ENCODE measurements around the gene PPP1R13B.
"Not testable (repeated sequence)": the region's sequence is repeated elsewhere in the genome, so short reads cannot be mapped to it uniquely, and the experiment has no call there.

The PPP1R13B gene

GRCh38 chr14:103845327-103845726, 2.0 kb downstream of the PPP1R13B start:
- no peak overlapping the region for H3K4me3 ChIP-seq (ENCODE audit: low read depth, low read length)
- no peak for DNase-seq (ENCODE audit: low read depth)
- in situ Hi-C loops (cut with HindIII; ENCODE audit: low sequenced_read_pairs), result no loop called here
- no peak for TF ChIP-seq CTCF (IDR thresholded peaks at IDR 0.05; ENCODE audit: low read depth, low read length, missing control alignments)

GRCh38 chr14:103841265-103841664, 6.1 kb downstream of the PPP1R13B start:
- in situ Hi-C loops (cut with HindIII; ENCODE audit: low sequenced_read_pairs); H3K4me3 ChIP-seq (ENCODE audit: low read depth, low read length); DNase-seq (ENCODE audit: low read depth): not testable (repeated sequence)

- no peak for TF ChIP-seq CTCF (IDR thresholded peaks at IDR 0.05; ENCODE audit: low read depth, low read length, missing control alignments)
- DNase-seq (ENCODE audit: low read depth), result no peak
- in situ Hi-C loops (cut with HindIII; ENCODE audit: low sequenced_read_pairs), result no loop called here
- H3K4me3 ChIP-seq (ENCODE audit: low read depth, low read length), result no peak overlapping the region
Measured at GRCh38 chr14:103840014-103840413, 7.4 kb downstream of the PPP1R13B start.

GRCh38 chr14:103839579-103839978, 7.8 kb downstream of the PPP1R13B start:
- no peak for TF ChIP-seq CTCF (IDR thresholded peaks at IDR 0.05; ENCODE audit: low read depth, low read length, missing control alignments)
- in situ Hi-C loops (cut with HindIII; ENCODE audit: low sequenced_read_pairs), result no loop called here

GRCh38 chr14:103838117-103838516, 9.3 kb downstream of the PPP1R13B start:
- in situ Hi-C loops (cut with HindIII; ENCODE audit: low sequenced_read_pairs), result no loop called here
- no peak for TF ChIP-seq CTCF (IDR thresholded peaks at IDR 0.05; ENCODE audit: low read depth, low read length, missing control alignments)
- no peak for DNase-seq (ENCODE audit: low read depth)

More at GRCh38 chr14:103839579-103839978, 7.8 kb downstream of the PPP1R13B start:
- no peak overlapping the region for H3K4me3 ChIP-seq (ENCODE audit: low read depth, low read length)
- DNase-seq (ENCODE audit: low read depth), result no peak

GRCh38 chr14:103836976-103837725, 10.2 kb downstream of the PPP1R13B start:
- TF ChIP-seq CTCF (IDR thresholded peaks at IDR 0.05; ENCODE audit: low read depth, low read length, missing control alignments), result no peak
- no peak for DNase-seq (ENCODE audit: low read depth)
- H3K4me3 ChIP-seq (ENCODE audit: low read depth, low read length), result no peak overlapping the region
- in situ Hi-C loops (cut with HindIII; ENCODE audit: low sequenced_read_pairs), result no loop called here

More at GRCh38 chr14:103838117-103838516, 9.3 kb downstream of the PPP1R13B start:
- no peak overlapping the region for H3K4me3 ChIP-seq (ENCODE audit: low read depth, low read length)

GRCh38 chr14:103834956-103835355, 12.4 kb downstream of the PPP1R13B start:
- in situ Hi-C loops (cut with HindIII; ENCODE audit: low sequenced_read_pairs), result no loop called here
- TF ChIP-seq CTCF (IDR thresholded peaks at IDR 0.05; ENCODE audit: low read depth, low read length, missing control alignments), result no peak
- DNase-seq (ENCODE audit: low read depth), result no peak
- H3K4me3 ChIP-seq (ENCODE audit: low read depth, low read length), result no peak overlapping the region
